Stimulated activated effector memory CD8-positive, alpha-beta T cell treated with anti-CD3 and anti-CD28 coated beads, Interleukin-12 subunit alpha, Interleukin-12 subunit beta, amount 100 ng/mL, for 72 hours (primary cell): ENCODE measurements around the gene ESPN.

ENCODE experiments used
- ATAC-seq: fragments of 150-1000 bp; cut with Tn5 transposase; 2 replicates; pipeline ENCODE4 v1.10.0; 2021
- DNase-seq, 2 donors: peaks; one replicate each; pipeline ENCODE4 v3.0.0; 2021 to 2022; ENCODE audit warnings: low spot score in 2 of 2
- H3K27ac Mint-ChIP-seq: one replicate; pipeline ENCODE4 v1.8.0; 2022; ENCODE audit warnings: mild to moderate bottlenecking, mixed read lengths
- H3K36me3 Mint-ChIP-seq: one replicate; pipeline ENCODE4 v1.8.0; 2022; ENCODE audit warnings: mild to moderate bottlenecking, mixed read lengths
- H3K4me1 Mint-ChIP-seq: one replicate; pipeline ENCODE4 v1.8.0; 2022; ENCODE audit warnings: mixed read lengths
- H3K4me3 Mint-ChIP-seq: one replicate; pipeline ENCODE4 v1.8.0; 2022; ENCODE audit warnings: mild to moderate bottlenecking, mixed read lengths
- H3K9me3 Mint-ChIP-seq: one replicate; pipeline ENCODE4 v1.8.0; 2022; ENCODE audit warnings: mixed read lengths

The ESPN gene

DNA sequence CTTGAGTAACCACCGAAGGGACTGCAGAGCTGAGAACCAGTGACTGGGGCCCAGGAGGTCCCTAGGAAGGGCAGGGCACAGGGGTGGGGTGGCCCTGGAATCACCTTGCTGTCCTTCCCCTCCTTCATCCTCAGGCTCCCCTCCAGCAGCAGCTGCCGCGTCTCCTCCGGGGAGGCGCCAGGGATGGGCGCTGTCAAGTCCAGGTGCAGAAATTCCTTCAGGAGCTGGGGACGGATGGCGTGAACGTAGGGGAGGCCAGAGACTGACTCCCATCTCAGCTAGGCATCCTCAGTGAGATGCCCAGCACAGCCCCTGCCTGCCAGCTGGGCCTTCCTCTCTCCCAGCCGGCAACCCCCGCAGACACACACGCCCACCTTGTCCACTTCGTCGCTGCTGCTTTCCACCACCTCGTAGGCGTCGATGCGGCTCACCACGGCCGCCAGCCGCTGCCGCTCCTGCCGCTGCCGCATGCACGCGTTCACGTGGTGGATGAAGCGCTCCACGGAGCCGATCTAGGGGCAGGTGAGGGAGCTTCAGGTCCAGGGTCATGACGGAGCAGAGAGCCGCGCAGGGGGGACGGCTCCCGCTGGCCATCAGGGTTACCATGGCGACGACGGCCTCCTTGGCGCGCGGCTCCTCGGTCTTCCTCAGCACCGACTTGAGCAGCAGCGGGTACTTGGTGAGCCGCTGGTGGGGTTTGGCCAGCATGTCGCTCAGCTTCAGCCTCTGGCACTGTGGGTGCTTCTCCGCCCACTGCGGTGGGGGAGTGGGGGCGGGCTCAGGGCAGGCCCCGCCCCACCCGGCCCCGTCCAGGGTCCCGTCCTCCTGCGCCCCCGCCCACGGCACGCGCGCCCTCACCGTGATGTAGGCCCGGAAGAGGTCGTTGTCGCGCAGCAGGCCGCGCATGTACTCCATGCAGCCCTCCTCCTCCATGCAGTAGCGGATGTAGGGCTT is 45.8 kb downstream of the ESPN start:
- peaks cover 13% of the 10 kb centered on the region for H3K4me1 Mint-ChIP-seq
- H3K9me3 Mint-ChIP-seq = no peaks in the 10 kb centered on the region
- H3K27ac Mint-ChIP-seq = no peak overlapping the region
- DNase-seq (no peak), ATAC-seq (no peak)
- H3K36me3 Mint-ChIP-seq = peaks cover 2% of the 10 kb centered on the region
- no peak overlapping the region for H3K4me3 Mint-ChIP-seq

DNA sequence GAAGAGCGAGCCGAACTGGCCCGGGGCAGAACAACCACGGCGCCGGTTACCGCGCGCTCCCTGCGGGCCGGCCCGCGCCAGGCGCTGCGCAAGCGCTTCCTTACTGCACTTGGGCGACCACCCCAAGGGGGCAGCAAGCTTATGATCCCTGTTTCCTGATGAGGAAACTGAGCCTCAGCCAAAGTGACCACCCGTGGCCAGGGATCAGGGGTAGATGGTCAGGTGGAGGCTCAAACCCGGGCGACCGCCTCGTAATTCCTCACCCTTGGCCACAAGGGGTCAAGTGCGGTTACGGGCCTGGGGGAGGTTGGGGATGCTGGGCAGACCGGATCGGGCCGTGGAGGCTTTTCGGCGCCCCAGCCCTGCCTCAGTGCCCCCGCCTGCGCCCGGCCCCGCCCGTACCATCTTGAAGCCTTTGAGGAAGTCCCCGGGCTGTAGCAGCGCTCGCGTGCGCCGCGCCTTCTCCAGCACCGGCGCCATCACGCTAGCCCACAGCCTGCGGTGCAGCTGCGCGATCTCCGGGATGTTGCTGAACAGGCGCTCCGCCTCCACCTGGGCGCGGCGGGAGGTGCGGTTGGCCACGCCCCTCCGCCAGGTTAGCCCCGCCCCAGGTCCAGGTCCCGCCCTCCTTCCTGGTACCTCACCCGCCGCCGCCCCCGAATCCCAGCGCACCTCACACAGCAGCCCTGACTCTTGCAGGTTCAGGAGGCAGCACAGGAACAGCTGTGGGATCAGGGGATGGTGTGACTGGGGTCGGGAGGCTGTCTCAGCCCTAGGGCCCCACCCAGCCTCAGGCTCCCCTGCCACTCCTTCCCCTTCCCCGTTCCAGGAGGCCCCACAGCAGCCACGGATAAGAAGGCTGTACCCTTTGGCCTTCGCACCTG is 46.8 kb downstream of the ESPN start:
- Mint-ChIP-seq H3K36me3 (no peaks in the 10 kb centered on the region), H3K9me3 (no peaks in the 10 kb centered on the region), H3K4me3 (no peak overlapping the region), H3K27ac (no peak overlapping the region), H3K4me1 (peaks cover 20% of the 10 kb centered on the region)
- no peak for ATAC-seq
- DNase-seq = no peak

DNA sequence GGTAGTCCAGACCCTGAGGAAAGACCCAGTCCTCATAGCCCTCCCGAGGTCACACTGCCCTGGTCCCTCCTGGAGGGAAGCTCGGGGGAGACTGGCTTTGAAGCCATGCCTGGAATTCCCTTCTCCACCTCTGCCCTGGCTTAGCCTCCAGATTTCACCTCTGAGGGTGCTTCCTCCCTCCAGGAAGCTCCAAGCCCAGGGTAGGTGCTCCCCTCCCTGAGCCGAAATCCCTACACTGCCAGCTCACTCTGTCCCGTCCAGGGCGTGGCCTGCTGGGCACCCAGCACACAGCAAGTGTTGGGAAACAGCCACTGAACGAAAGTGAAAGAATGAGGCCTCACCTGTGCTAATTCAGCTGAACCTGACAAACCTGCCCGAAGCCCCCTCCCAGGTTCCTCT is 47.4 kb downstream of the ESPN start:
- Mint-ChIP-seq H3K9me3 (no peaks in the 10 kb centered on the region), H3K27ac (no peak overlapping the region), H3K36me3 (no peaks in the 10 kb centered on the region), H3K4me1 (peaks cover 17% of the 10 kb centered on the region), H3K4me3 (no peak overlapping the region)
- ATAC-seq (no peak), DNase-seq (no peak)

DNA sequence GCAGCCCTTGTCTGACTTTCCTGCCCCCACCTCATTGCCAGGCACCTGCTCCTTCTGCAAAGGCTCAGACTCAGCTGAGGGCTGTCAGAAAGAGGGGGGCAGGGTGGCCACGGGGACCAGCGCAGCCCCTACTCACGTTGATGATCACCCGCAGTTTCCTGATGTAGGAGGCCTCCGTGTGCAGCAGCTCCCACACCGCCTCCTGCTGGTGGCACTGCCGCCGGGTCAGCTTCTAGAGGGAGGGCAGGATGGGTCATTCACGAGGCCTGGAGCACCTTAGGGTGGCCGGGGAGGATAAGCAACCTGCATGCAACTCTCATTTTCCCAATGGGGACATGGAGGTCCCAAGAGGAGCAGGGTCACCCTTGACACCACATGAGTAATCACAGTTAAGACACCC is 47.8 kb downstream of the ESPN start:
- no peaks in the 10 kb centered on the region for H3K9me3 Mint-ChIP-seq
- H3K4me3 Mint-ChIP-seq = no peak overlapping the region
- H3K36me3 Mint-ChIP-seq = no peaks in the 10 kb centered on the region
- no peak for DNase-seq
- ATAC-seq = no peak
- H3K27ac Mint-ChIP-seq = no peak overlapping the region
- peaks cover 13% of the 10 kb centered on the region for H3K4me1 Mint-ChIP-seq

DNA sequence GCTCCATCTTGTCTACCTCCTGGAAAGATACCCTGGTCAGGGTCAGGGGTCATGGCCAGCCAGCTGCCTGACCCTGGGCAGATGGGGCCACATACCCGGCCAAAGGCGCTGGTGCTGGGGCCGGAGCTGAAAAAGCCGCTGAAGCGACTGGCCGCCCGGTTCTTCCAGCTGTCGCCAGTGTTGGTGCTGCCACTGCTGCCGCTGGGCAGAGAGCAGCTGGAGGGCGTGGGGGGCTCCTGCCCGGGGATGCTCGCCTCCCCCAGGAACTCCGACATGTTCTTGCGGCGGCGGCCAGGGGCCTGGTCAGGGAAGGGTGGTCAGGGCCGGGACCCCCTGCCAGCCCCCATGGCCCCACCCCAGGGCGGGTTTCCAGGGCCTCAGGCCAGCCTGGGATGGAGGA is 48.6 kb downstream of the ESPN start:
- Mint-ChIP-seq H3K4me3 (no peak overlapping the region), H3K27ac (no peak overlapping the region), H3K36me3 (no peaks in the 10 kb centered on the region), H3K4me1 (peaks cover 10% of the 10 kb centered on the region), H3K9me3 (no peaks in the 10 kb centered on the region)
- ATAC-seq (no peak), DNase-seq (no peak)

DNA sequence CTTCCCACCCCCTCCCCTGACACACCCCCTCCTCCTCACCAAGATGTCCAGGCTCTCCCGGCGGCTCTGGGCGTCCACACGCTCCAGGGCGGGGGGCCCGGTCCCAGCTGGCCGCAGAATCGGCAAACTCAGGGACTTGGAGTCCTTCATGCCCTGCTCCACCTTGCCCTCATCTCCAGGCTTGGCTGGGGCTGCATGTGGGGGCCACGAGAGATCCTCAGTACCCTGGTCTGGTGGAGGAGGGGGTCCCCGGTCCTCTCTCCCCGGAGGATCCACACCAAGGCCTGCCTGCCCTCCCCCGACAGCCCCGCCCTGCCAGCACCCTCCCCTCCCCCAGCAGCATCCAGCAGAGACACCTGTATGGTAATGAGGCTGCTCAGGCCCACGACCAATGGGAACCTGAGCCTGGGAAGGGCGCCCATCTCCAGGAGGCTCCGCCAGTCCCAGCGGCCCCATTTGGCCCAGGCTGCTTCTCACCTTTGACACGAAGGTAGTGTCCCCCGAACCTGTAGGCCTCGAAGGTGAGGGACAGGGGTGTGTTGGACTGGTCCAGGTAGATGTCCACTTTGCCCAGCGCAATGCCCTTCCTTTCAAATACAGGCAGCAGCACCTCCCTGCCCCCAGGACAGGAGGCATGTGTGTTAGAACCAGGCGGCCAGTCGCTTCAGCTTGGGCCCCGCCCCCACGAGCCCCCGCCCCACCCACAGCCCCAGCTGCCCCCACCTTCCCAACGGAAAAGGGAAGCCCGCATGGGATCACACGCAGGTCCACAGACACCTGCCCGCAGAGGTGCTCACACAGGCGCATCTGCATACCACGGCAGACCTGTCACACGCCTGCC is 49.6 kb downstream of the ESPN start:
- Mint-ChIP-seq H3K27ac (no peak overlapping the region), H3K9me3 (no peaks in the 10 kb centered on the region), H3K36me3 (no peaks in the 10 kb centered on the region), H3K4me3 (no peak overlapping the region), H3K4me1 (peaks cover 10% of the 10 kb centered on the region)
- no peak for ATAC-seq
- DNase-seq = no peak

DNA sequence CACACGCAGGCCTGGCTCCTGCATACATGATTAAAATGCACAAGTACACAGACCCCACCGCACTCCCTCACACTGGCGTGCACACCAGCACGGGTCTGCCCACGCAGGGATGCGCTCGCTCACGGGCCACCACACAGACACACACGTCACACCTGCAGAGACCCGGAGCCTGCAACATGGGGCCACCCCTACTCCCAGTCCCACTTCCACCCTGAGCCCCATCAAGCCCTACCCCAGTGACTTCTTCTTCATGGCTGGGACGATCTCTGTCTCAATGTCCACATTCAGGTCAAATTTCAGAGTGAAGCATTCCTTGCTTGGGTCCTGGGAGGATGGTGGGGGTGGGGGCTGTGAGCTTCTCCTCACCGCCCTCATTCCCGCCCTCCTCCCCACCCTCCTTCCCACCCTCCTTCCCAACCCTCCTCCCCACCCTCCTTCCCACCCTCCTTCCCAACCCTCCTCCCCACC is 50.3 kb downstream of the ESPN start:
- Mint-ChIP-seq H3K4me1 (peaks cover 10% of the 10 kb centered on the region), H3K27ac (no peak overlapping the region), H3K36me3 (no peaks in the 10 kb centered on the region), H3K9me3 (no peaks in the 10 kb centered on the region), H3K4me3 (no peak overlapping the region)
- ATAC-seq (no peak), DNase-seq (no peak)

DNA sequence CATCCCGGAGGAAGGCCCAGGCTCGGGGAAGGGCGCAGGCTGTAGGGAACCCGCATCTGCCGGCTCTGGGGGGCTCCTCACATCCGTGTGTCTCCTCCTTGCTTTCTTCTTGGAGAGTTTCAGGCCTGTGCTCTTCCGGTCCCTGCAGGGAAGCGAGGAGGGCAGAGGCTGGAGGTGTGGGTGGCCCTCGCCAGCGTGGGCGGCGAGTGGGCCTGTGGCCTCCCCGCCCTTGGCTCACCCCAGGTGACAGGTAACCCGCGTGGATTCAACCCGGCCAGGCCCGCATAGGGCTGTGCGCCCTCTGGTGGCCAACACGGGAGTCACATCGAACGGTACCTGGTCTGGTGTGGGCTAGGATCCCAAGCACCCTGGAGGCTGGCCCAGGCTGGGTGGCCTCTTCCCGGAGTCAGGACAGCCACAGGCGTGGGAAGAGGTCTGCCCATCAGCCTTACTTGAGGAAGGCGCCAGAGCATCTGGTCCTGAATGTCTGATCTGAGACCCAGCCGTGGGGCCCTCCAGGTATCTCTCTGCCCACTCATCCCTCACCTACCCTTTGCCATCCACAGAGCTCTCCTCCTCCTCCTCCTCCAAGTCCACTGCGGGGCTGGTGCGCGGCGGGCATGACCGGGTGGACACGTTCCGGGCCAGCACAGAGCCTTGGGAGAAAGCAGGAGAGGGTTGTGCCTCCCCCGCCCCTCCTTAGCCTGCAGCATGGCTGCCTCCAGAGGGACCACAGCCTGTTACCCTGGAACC is 51.0 kb downstream of the ESPN start:
- peak; percentile 77 to 87 for DNase-seq
- Mint-ChIP-seq H3K36me3 (no peaks in the 10 kb centered on the region), H3K27ac (peak overlapping the region; percentile 67)

DNA sequence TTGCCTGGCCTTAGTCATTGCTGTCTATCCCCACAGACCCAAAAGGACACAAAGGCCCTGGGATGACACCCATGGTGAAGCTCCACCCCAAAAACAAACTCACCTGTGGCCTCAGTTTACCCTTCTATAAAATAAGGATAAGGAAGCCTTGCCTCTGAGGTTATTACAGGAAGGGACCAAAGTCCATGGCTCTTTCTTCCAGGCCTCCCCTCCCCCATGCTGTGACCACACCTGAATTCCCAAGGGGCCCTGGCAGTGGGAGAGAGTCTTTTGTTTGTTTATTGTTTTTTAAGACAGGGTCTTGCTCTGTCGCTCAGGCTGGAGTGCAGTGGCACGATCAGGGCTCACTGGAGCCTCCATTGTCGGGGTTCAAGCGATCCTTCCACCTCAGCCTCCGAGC is 51.9 kb downstream of the ESPN start:
- Mint-ChIP-seq H3K4me3 (no peak overlapping the region), H3K4me1 (peaks cover 10% of the 10 kb centered on the region), H3K36me3 (no peaks in the 10 kb centered on the region), H3K9me3 (no peaks in the 10 kb centered on the region), H3K27ac (no peak overlapping the region)
- ATAC-seq = no peak
- no peak for DNase-seq

More for the DNA sequence above, 51.0 kb downstream of the ESPN start:
- Mint-ChIP-seq H3K4me1 (peaks cover 10% of the 10 kb centered on the region), H3K4me3 (no peak overlapping the region), H3K9me3 (no peaks in the 10 kb centered on the region)
- ATAC-seq = peak; percentile 79

DNA sequence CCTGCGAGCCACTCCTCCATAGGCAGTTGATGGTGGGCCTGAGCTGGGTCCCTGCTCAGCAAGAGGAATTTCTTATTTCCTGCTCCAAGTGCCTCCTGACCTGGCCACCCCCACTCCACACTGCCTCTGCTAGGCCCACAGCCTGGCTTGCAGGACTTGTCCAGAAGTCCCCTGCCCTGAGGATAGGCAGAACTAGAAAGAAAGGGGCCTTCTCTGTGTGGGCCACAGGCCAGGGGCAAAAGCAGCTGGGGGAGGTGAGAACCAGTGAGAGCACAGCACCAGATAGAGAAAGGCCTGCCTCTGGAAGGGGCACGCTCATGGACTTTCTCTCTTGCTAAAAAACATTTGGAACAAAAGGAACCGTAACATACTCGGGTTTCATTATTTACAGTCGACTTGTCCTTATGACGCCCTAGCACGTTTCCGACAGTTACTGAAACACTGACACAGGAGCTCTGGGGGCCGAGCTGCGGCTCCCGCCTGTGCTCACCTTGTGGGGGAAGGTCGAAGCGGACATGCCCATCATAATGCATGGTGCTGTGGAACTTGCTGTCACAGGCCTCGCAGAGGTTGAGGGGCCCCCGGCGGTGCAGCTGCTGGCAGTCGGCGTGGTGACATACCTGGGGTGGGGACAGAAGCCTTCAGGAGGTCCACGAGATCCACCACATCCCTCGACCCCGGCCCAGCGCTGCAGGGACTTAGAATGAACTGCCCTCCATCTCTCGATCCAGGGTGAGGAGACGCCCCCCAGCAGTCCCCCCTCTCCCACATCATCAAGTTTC is 52.7 kb downstream of the ESPN start:
- H3K4me3 Mint-ChIP-seq = no peak overlapping the region
- DNase-seq (no peak), ATAC-seq (no peak)
- peaks cover 10% of the 10 kb centered on the region for H3K4me1 Mint-ChIP-seq
- no peaks in the 10 kb centered on the region for H3K9me3 Mint-ChIP-seq
- H3K36me3 Mint-ChIP-seq = no peaks in the 10 kb centered on the region
- H3K27ac Mint-ChIP-seq = no peak overlapping the region

DNA sequence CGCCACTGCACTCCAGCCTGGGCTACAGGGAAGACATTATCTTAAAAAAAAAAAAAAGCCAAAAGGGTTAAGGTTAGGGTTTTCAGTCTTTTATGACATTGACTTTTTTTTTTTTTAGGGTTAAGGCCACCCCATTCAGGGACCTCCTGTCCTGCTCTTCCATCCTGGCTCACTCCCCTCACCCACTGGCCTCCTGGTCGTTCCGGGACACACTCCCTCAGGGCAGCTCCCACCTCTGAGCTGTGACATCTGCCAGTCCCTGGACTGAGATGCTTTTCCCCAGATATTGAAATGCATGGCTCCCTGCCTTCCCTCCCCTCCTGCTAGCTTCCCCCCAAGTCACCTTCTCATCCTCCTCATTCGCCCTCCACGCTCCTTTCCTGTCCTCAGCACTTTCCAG is 57.2 kb downstream of the ESPN start:
- no peaks in the 10 kb centered on the region for H3K36me3 Mint-ChIP-seq
- no peak overlapping the region for H3K4me3 Mint-ChIP-seq
- H3K27ac Mint-ChIP-seq = no peak overlapping the region
- H3K9me3 Mint-ChIP-seq = no peaks in the 10 kb centered on the region
- ATAC-seq (no peak), DNase-seq (no peak)
- peaks cover 11% of the 10 kb centered on the region for H3K4me1 Mint-ChIP-seq

DNA sequence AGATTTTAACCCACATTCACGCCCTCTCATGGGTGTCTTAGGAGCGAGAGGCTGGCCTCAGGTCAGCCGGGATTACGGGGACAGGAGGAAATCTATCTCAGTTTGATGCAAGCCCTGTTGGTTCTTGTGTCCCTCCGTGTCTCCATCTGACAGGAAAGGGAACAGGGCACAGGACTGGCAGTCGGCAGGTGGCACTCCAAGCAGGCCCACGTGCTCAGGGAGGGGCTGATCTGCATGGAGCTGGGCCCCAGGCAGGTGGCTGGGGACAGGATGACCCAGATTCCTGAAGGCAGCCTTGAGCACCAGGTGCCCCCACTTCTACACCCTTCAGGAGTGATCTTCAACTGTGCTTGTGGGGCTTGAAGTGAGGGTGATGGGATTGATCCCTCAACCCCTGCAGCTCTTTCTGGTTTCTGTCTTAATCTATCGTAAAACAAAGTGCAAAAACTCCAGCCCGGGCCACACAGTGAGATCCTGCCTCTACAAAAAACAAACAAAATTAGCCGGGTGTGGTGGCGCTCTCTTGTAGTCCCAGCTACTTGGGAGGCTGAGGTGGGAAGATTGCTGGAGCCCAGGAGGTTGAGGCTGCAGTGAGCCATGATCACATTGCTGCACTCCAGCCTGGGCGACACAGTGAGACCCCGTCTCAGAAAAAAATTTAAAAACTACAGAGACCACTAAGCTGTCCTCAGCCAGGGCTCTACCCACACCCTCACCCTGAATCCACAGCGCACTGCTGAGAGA is 58.6 kb downstream of the ESPN start:
- ATAC-seq = no peak
- no peak overlapping the region for H3K4me3 Mint-ChIP-seq
- no peak overlapping the region for H3K27ac Mint-ChIP-seq
- H3K36me3 Mint-ChIP-seq = no peaks in the 10 kb centered on the region
- no peaks in the 10 kb centered on the region for H3K9me3 Mint-ChIP-seq
- DNase-seq = no peak
- H3K4me1 Mint-ChIP-seq = peaks cover 11% of the 10 kb centered on the region

DNA sequence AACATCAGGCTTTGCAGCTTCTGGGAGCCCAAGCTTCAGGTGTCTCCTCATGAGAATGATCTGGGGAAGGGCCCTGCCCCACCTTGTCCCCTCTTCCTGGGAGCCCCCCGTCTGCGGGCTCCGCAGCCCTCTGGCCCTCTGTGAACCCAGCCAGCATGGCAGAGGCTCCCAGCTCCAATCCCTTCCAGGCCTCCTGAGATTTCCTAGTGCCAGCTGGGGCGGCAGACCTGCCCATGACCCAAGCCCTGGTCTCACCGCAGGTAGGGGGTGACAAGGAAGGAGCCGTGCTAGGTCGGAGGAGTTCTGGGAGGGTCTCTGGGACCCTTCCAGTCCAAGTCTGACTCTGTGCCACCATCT is 59.2 kb downstream of the ESPN start:
- no peak overlapping the region for H3K4me3 Mint-ChIP-seq
- DNase-seq = no peak
- no peaks in the 10 kb centered on the region for H3K9me3 Mint-ChIP-seq
- no peak overlapping the region for H3K27ac Mint-ChIP-seq
- no peak for ATAC-seq
- no peaks in the 10 kb centered on the region for H3K36me3 Mint-ChIP-seq
- peaks cover 11% of the 10 kb centered on the region for H3K4me1 Mint-ChIP-seq
